Measurements from ENCODE around the gene TFF3.

Gene TFF3

GRCh38 chr21:42288962-42289361, 26.2 kb downstream of the TFF3 start:
- H3K4me2 ChIP-seq (ENCODE audit: low read length, poor library complexity, severe bottlenecking): no peak overlapping the region
- no peak for DNase-seq
- no peak overlapping the region for H2BK120ac ChIP-seq (ENCODE audit: low read depth, low read length)
- peaks cover 0 to 3% of the 10 kb centered on the region in 2 experiments for H3K36me3 ChIP-seq (ENCODE audit: control insufficient read depth in 1 of 2, insufficient read depth in 2 of 2, low read depth in 1 of 2, low read length in 2 of 2)
- no peak overlapping the region for H3K27ac ChIP-seq (ENCODE audit: low read length, poor library complexity, severe bottlenecking)
- H2AK5ac ChIP-seq (ENCODE audit: low read length, severe bottlenecking): no peak overlapping the region
- 84% methylated on average over 5 of the region's 5 CpGs for WGBS
- H3K4me1 ChIP-seq (ENCODE audit: control insufficient read depth, insufficient read depth, low read depth, low read length): peaks cover 8% of the 10 kb centered on the region
- H3K79me1 ChIP-seq (replicated peaks; ENCODE audit: low read length, poor library complexity, severe bottlenecking): no peaks in the 10 kb centered on the region
- no peak overlapping the region for H2BK5ac ChIP-seq (ENCODE audit: low read depth, low read length, poor library complexity, severe bottlenecking)
- H2AFZ ChIP-seq (ENCODE audit: low read depth, low read length): no peak overlapping the region
- H3K4ac ChIP-seq (ENCODE audit: low read depth in 1 of 2, low read length in 2 of 2): no peak overlapping the region
- H3K18ac ChIP-seq (ENCODE audit: low read depth in 1 of 2, low read length in 2 of 2): no peak overlapping the region
- no peak overlapping the region for H4K91ac ChIP-seq (ENCODE audit: low read length)
- peaks cover 10 to 27% of the 10 kb centered on the region in 2 experiments for H3K27me3 ChIP-seq (ENCODE audit: control insufficient read depth in 1 of 2, insufficient read depth in 1 of 2, low read length in 2 of 2)
- H3K14ac ChIP-seq (ENCODE audit: low read length in 2 of 2): no peak overlapping the region
- no peak overlapping the region for H4K8ac ChIP-seq (ENCODE audit: low read length)
- H3K9me3 ChIP-seq (ENCODE audit: control insufficient read depth, low read length): no peaks in the 10 kb centered on the region
- H3K4me3 ChIP-seq (ENCODE audit: insufficient read depth in 1 of 2, low read depth in 1 of 2, low read length in 2 of 2): no peak overlapping the region
- H3K23ac ChIP-seq (ENCODE audit: low read length in 2 of 2): no peak overlapping the region
- no peak overlapping the region for H3K9ac ChIP-seq (ENCODE audit: low read length)
- no peak overlapping the region for H2BK15ac ChIP-seq (ENCODE audit: low read depth, poor library complexity, severe bottlenecking)
- no peak overlapping the region for H2BK12ac ChIP-seq (ENCODE audit: low read length in 2 of 2)

- Histone ChIP-seq H3K9ac (ENCODE audit: low read length) (no peak overlapping the region), H3K4ac (ENCODE audit: low read depth in 1 of 2, low read length in 2 of 2) (no peak overlapping the region), H3K4me2 (ENCODE audit: low read length, poor library complexity, severe bottlenecking) (no peak overlapping the region)
Observed at GRCh38 chr21:42287193-42288083, 27.8 kb downstream of the TFF3 start.

DNA sequence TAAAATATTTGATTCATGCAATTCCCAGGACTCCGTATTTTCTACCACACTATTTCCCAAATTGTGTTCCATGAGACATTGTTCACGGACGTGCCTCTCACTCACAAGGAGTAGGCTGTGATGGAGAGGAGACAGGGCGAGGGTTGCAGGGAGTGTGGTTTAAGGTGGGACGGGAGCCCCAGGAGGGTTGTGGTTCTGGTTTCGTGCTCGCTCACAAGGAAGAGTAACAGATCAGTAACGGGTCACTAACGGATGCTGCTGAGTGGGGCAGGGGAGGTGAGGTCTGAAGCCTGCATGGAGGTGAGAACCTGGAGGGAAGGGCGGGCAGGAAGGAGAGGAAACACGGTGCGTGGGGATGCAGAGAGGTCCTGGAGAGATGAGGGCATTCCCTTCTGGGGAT, 28.8 kb downstream of the TFF3 start:
- H3K27me3 ChIP-seq (ENCODE audit: control insufficient read depth in 1 of 2, insufficient read depth in 1 of 2, low read length in 2 of 2): peaks cover 10 to 40% of the 10 kb centered on the region in 2 experiments
- H2AFZ ChIP-seq (ENCODE audit: low read depth, low read length): no peak overlapping the region
- H3K9ac ChIP-seq (ENCODE audit: low read length): no peak overlapping the region
- H4K8ac ChIP-seq (ENCODE audit: low read length): no peak overlapping the region
- no peaks in the 10 kb centered on the region for H3K9me3 ChIP-seq (ENCODE audit: control insufficient read depth, low read length)
- H2BK120ac ChIP-seq (ENCODE audit: low read depth, low read length): no peak overlapping the region
- no peak overlapping the region for H3K23ac ChIP-seq (ENCODE audit: low read length in 2 of 2)
- no peak overlapping the region for H2AK5ac ChIP-seq (ENCODE audit: low read length, severe bottlenecking)
- no peak overlapping the region for H3K27ac ChIP-seq (ENCODE audit: low read length, poor library complexity, severe bottlenecking)
- no peak overlapping the region for H4K91ac ChIP-seq (ENCODE audit: low read length)
- no peaks in the 10 kb centered on the region for H3K79me1 ChIP-seq (replicated peaks; ENCODE audit: low read length, poor library complexity, severe bottlenecking)
- H3K4ac ChIP-seq (ENCODE audit: low read depth in 1 of 2, low read length in 2 of 2): no peak overlapping the region
- no peak overlapping the region for H2BK5ac ChIP-seq (ENCODE audit: low read depth, low read length, poor library complexity, severe bottlenecking)
- H2BK12ac ChIP-seq (ENCODE audit: low read length in 2 of 2): no peak overlapping the region
- H3K4me3 ChIP-seq (ENCODE audit: insufficient read depth in 1 of 2, low read depth in 1 of 2, low read length in 2 of 2): no peak overlapping the region
- H2BK15ac ChIP-seq (ENCODE audit: low read depth, poor library complexity, severe bottlenecking): no peak overlapping the region
- no peak overlapping the region for H3K4me2 ChIP-seq (ENCODE audit: low read length, poor library complexity, severe bottlenecking)
- no peak overlapping the region for H3K18ac ChIP-seq (ENCODE audit: low read depth in 1 of 2, low read length in 2 of 2)
- 78% methylated on average over 12 of the region's 12 CpGs for WGBS
- peaks cover 0 to 6% of the 10 kb centered on the region in 2 experiments for H3K36me3 ChIP-seq (ENCODE audit: control insufficient read depth in 1 of 2, insufficient read depth in 2 of 2, low read depth in 1 of 2, low read length in 2 of 2)
- no peak for DNase-seq
- H3K4me1 ChIP-seq (ENCODE audit: control insufficient read depth, insufficient read depth, low read depth, low read length): peaks cover 5% of the 10 kb centered on the region
- no peak overlapping the region for H3K14ac ChIP-seq (ENCODE audit: low read length in 2 of 2)

More at GRCh38 chr21:42287193-42288083, 27.8 kb downstream of the TFF3 start:
- WGBS: 87% methylated on average over 36 of the region's 36 CpGs
- no peak overlapping the region for H3K4me3 ChIP-seq (ENCODE audit: insufficient read depth in 1 of 2, low read depth in 1 of 2, low read length in 2 of 2)
- no peak overlapping the region for H2BK12ac ChIP-seq (ENCODE audit: low read length in 2 of 2)
- no peak overlapping the region for H2BK15ac ChIP-seq (ENCODE audit: low read depth, poor library complexity, severe bottlenecking)
- peaks cover 6% of the 10 kb centered on the region for H3K4me1 ChIP-seq (ENCODE audit: control insufficient read depth, insufficient read depth, low read depth, low read length)
- no peak overlapping the region for H2AK5ac ChIP-seq (ENCODE audit: low read length, severe bottlenecking)
- H3K79me1 ChIP-seq (replicated peaks; ENCODE audit: low read length, poor library complexity, severe bottlenecking): no peaks in the 10 kb centered on the region
- H2BK120ac ChIP-seq (ENCODE audit: low read depth, low read length): no peak overlapping the region
- no peak overlapping the region for H3K27ac ChIP-seq (ENCODE audit: low read length, poor library complexity, severe bottlenecking)
- DNase-seq: no peak
- no peak overlapping the region for H4K8ac ChIP-seq (ENCODE audit: low read length)
- H3K9me3 ChIP-seq (ENCODE audit: control insufficient read depth, low read length): no peaks in the 10 kb centered on the region
- no peak overlapping the region for H2AFZ ChIP-seq (ENCODE audit: low read depth, low read length)
- H3K18ac ChIP-seq (ENCODE audit: low read depth in 1 of 2, low read length in 2 of 2): no peak overlapping the region
- no peak overlapping the region for H2BK5ac ChIP-seq (ENCODE audit: low read depth, low read length, poor library complexity, severe bottlenecking)
- H3K14ac ChIP-seq (ENCODE audit: low read length in 2 of 2): no peak overlapping the region
- H3K27me3 ChIP-seq (ENCODE audit: control insufficient read depth in 1 of 2, insufficient read depth in 1 of 2, low read length in 2 of 2): peaks cover 10 to 33% of the 10 kb centered on the region in 2 experiments
- no peak overlapping the region for H4K91ac ChIP-seq (ENCODE audit: low read length)
- H3K23ac ChIP-seq (ENCODE audit: low read length in 2 of 2): no peak overlapping the region
- peaks cover 0 to 3% of the 10 kb centered on the region in 2 experiments for H3K36me3 ChIP-seq (ENCODE audit: control insufficient read depth in 1 of 2, insufficient read depth in 2 of 2, low read depth in 1 of 2, low read length in 2 of 2)

DNA sequence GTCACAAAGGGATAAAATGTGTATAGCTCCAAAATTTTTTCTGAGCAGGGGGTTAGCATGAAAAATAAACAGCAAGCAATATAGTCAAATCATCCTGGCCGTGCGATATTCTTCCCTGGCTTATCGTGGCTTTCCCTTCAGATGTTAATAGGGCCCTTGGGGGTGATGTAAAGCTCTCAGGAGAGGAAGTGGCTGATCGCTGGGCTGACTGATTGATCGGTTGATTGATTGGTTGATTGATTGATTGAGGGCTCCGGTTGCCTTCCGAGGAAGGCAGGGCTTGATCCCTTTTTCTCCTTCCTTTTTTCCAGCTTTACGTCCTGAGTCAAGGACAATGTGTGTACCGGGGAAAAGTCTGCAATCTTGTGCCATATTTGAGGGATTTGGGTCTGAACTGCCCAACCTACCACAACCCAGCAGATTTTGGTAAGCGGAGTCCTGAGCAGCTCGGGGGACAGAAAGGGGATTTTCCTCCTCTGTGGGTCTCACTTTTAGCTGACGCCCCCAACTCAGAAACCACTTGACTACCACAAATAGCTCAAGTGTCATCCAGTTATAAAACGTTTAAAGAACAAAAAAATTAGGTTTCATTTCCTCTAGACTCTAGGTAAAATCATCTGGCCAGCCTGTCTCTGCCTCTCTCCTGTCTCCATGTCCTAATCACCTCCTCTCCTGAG, 29.5 kb downstream of the TFF3 start:
- DNase-seq: no peak
- Histone ChIP-seq H2BK5ac (ENCODE audit: low read depth, low read length, poor library complexity, severe bottlenecking) (no peak overlapping the region), H3K79me1 (replicated peaks; ENCODE audit: low read length, poor library complexity, severe bottlenecking) (no peaks in the 10 kb centered on the region), H2AK5ac (ENCODE audit: low read length, severe bottlenecking) (no peak overlapping the region), H3K4me2 (ENCODE audit: low read length, poor library complexity, severe bottlenecking) (no peak overlapping the region), H3K18ac (ENCODE audit: low read depth in 1 of 2, low read length in 2 of 2) (no peak overlapping the region), H3K27me3 (ENCODE audit: control insufficient read depth in 1 of 2, insufficient read depth in 1 of 2, low read length in 2 of 2) (peaks cover 8 to 46% of the 10 kb centered on the region in 2 experiments), H2BK15ac (ENCODE audit: low read depth, poor library complexity, severe bottlenecking) (no peak overlapping the region), H4K8ac (ENCODE audit: low read length) (no peak overlapping the region), H3K36me3 (ENCODE audit: control insufficient read depth in 1 of 2, insufficient read depth in 2 of 2, low read depth in 1 of 2, low read length in 2 of 2) (peaks cover 0 to 6% of the 10 kb centered on the region in 2 experiments), H3K4me1 (ENCODE audit: control insufficient read depth, insufficient read depth, low read depth, low read length) (peaks cover 5% of the 10 kb centered on the region), H3K14ac (ENCODE audit: low read length in 2 of 2) (no peak overlapping the region), H3K23ac (ENCODE audit: low read length in 2 of 2) (no peak overlapping the region), H3K9me3 (ENCODE audit: control insufficient read depth, low read length) (no peaks in the 10 kb centered on the region), H3K9ac (ENCODE audit: low read length) (no peak overlapping the region), H3K27ac (ENCODE audit: low read length, poor library complexity, severe bottlenecking) (no peak overlapping the region), H3K4ac (ENCODE audit: low read depth in 1 of 2, low read length in 2 of 2) (no peak overlapping the region), H2BK12ac (ENCODE audit: low read length in 2 of 2) (no peak overlapping the region), H4K91ac (ENCODE audit: low read length) (no peak overlapping the region), H2BK120ac (ENCODE audit: low read depth, low read length) (no peak overlapping the region), H3K4me3 (ENCODE audit: insufficient read depth in 1 of 2, low read depth in 1 of 2, low read length in 2 of 2) (no peak overlapping the region), H2AFZ (ENCODE audit: low read depth, low read length) (no peak overlapping the region)
- 83% methylated on average over 11 of the region's 13 CpGs for WGBS

Data from mesenchymal stem cell (in vitro differentiated cells and primary cell).